ENCODE data around the gene CENPU.
"Not testable (repeated sequence)": the region's sequence is repeated elsewhere in the genome, so short reads cannot be mapped to it uniquely, and the experiment has no call there.

DNA sequence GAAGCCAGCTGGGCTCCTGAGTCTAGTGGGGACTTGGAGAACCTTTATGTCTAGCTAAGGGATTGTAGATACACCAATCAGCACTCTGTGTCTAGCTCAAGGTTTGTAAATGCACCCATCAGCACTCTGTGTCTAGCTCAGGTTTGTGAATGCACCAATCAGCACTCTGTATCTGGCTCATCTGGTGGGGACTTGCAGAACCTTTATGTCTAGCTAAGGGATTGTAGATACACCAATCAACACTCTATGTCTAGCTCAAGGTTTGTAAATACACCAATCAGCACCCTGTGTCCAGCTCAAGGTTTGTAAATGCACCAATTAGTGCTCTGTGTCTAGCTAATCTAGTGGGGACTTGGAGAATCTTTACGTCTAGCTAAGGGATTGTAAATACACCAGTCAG lies 7.8 kb upstream of the CENPU start:
- TF ChIP-seq, protein P1, sequence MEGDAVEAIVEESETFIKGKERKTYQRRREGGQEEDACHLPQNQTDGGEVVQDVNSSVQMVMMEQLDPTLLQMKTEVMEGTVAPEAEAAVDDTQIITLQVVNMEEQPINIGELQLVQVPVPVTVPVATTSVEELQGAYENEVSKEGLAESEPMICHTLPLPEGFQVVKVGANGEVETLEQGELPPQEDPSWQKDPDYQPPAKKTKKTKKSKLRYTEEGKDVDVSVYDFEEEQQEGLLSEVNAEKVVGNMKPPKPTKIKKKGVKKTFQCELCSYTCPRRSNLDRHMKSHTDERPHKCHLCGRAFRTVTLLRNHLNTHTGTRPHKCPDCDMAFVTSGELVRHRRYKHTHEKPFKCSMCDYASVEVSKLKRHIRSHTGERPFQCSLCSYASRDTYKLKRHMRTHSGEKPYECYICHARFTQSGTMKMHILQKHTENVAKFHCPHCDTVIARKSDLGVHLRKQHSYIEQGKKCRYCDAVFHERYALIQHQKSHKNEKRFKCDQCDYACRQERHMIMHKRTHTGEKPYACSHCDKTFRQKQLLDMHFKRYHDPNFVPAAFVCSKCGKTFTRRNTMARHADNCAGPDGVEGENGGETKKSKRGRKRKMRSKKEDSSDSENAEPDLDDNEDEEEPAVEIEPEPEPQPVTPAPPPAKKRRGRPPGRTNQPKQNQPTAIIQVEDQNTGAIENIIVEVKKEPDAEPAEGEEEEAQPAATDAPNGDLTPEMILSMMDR (IDR thresholded peaks at IDR 0.05), result not testable (repeated sequence)
- not testable (repeated sequence) for TF ChIP-seq EZH2phosphoT487, EZH2 (IDR thresholded peaks at IDR 0.05)

Data from neural progenitor cell (in vitro differentiated cells).